Activated naive CD4-positive, alpha-beta T cell treated with anti-CD3 and anti-CD28 coated beads, Interleukin-2, amount 50 U/mL, for 16 hours (primary cell): ENCODE data around the gene FBH1.
"Not testable (repeated sequence)": the region's sequence is repeated elsewhere in the genome, so short reads cannot be mapped to it uniquely, and the experiment has no call there.

Source experiments
- DNase-seq: peaks from one replicate; pipeline ENCODE4 v3.0.0-alpha.2; 2020

Gene FBH1

GRCh38 chr10:5889624-5890451 is at the start of gene FBH1, which contains the start of gene ANKRD16:
FBH1 (plus strand) TSS chr10:5890243; CDS start chr10:5890346, 103 bp downstream.
ANKRD16 (minus strand) TSS chr10:5889893; CDS start chr10:5889354, 539 bp downstream.
- peak; percentile 98 for DNase-seq

- no peak for DNase-seq
These were observed 49.4 kb upstream of the FBH1 start for GRCh38 chr10:5840314-5841307.

- DNase-seq: no peak
These were observed 48.1 kb upstream of the FBH1 start for GRCh38 chr10:5841965-5842364.

DNA sequence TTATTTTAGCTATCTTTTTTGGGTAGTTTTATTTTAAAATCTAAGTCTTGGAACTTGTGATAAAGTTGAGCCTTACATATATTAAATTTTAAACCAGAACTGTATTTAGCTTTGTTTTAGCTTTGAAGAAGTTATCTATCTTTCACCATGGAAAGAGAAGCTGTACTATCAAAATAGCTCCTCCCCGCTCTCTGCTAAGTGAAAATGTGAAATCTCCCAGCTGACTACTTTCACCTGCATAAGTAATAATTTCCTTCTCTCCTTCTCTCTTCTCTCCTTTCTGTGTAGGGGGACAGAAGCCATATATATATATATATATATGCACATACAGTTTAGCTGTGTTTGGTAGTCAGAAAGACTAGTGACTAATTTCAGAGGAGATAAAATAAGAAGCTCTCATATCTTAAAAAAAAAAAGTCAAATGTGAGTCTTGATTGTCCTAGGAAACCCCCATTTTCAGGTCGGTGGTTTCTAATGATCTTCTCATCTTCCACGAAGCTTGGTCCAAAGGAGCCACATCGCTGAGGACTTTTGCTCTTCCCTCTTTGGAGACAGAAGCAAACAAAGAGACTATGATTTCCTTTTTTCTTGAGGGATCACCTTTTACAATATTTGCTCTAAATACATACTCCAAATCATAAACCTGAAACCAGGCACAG is 46.2 kb upstream of the FBH1 start:
- DNase-seq: no peak

- no peak for DNase-seq
These were observed 45.5 kb upstream of the FBH1 start for GRCh38 chr10:5844345-5845055.

- DNase-seq: not testable (repeated sequence)
These were observed 43.4 kb upstream of the FBH1 start for GRCh38 chr10:5846667-5847066.

- DNase-seq: no peak
These were observed 35.9 kb upstream of the FBH1 start for GRCh38 chr10:5854131-5854475.

DNA sequence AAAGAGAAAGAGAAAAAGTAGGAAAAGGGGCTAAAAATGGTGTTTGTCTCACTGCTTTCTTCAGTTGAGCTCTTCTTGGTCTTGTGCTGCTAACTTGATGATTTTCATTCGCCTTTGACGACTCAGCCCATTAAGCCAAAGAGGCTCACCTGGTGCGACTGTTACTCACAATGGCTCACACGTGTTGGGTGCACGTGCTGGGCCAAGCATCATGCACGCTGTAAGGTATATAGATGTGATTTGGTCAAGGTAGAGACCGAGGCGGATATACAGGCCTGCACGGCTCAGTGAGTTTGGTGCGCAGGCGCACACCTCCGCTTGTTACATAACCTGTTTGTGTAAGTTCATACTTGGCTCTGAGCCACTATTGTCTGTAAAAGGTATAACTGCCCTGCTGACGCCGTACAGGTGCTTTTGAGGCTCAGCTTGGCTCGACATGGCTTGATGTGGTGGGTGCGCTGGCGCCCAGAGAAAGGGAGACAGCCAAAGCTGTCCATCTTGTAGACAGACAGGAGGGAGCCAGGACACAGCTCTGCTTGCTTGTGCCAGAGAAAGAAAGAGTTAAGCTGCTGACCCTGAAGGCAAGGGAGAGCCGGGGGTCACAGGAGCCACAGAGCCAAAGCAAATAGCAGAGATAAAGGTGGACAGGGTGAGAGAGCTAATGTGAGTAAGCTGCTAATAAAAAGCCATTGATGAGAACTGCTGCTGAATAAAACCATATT is 33.9 kb upstream of the FBH1 start:
- no peak for DNase-seq

- DNase-seq: no peak
These were observed 33.4 kb upstream of the FBH1 start for GRCh38 chr10:5856701-5857004.

DNA sequence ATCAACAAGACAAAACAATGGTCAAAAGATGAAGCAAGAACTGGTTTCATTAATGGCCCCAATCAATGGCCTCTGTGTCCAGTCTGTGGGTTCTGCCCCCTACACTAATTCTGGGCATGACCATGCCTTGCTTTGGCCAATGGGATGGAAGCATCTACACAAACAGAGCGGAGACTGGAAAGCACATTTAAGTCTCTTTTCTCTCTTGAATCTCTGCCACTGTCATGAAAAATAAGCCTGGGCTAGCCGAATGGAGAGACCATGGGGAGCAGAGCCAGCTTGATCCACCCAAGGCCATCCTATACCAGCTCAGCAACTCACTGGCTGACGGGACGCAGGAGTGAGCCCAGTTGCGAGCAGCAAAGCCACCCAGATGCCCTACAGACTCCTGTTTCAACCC is 31.2 kb upstream of the FBH1 start:
- no peak for DNase-seq

DNA sequence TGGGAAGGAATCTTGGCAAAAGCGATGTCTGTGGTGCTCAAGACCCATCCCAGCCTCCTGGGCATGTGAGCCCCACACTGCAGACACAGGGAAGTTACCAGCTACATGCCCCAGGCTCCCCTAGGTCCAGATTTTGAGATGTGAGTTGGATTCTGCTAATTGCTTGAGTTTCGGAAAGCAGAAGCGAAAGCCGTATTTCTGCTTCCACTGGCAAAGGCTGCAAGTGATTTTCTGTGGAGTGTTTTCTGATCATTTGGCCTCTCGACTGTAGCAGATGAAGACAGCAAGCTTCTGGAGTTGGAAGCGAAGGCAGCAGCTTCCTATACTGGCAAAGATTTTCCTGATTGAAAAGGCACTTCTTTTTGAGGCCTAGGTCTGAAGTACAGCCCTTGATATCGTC is 30.0 kb upstream of the FBH1 start:
- DNase-seq: no peak

DNA sequence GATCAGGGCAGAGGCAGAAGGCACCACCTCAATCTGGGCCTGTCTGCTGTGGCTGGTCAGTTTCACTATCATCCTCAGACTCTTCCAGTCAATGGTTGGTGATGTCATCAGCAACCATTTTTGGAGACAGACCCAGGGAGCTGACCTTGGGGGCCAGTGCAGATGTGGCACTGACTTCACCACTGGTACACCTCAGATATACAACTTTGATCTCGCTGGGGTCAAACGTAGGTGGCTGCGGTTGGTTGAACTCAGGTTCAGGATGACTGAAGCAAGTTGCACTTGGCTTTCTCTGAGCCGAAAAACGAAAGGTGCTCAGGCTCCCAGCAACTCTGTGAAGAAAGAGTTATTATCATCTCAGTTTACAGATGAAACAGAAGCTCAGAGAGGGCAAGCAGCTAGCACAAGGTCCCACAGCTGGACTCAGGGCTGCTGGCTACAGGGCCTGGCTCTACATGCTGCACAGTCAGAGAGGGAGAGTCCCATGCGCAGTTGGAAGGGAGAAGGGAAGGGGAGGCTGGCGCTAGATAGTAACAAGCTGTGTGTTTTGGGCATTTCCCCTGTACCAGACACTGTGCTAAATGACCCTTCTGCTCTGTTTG is 27.6 kb upstream of the FBH1 start:
- DNase-seq: no peak

DNA sequence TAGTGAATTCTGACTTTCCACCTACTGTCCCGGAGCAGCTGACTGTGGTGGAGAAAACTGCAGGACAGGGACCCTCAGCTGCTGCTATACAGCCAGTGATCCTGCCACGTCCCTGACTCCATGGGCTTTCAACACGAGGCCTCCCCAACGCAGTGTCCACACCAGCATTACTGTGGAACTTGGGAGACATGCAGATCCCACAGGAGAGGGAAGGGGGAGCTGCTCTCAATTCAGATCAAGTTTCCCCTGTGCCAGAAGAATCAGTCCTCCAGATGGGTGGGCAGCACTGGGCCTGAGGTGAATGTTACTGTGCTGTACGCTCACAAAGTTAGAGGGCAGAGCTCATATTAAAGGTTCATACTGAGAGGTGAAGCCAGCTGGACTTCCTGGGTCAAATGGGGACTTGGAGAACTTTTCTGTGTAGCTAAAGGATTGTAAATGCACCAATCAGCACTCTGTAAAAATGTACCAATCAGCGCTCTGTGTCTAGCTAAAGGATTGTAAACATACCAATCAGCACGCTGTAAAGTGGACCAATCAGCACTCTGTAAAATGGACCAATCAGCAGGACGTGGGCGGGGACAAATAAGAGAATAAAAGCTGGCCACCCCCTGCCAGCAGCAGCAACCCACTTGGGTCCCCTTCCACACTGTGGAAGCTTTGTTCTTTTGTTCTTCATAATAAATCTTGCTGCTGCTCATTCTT is 26.9 kb upstream of the FBH1 start:
- not testable (repeated sequence) for DNase-seq

- not testable (repeated sequence) for DNase-seq
These were observed 23.5 kb upstream of the FBH1 start for GRCh38 chr10:5866451-5867081.

GRCh38 chr10:5867091-5867615 is 22.9 kb upstream of the FBH1 start:
- DNase-seq: not testable (repeated sequence)

- DNase-seq: not testable (repeated sequence)
These were observed 21.7 kb upstream of the FBH1 start for GRCh38 chr10:5868383-5868782.

GRCh38 chr10:5869156-5869555 is 20.9 kb upstream of the FBH1 start:
- DNase-seq: no peak

- no peak for DNase-seq
These were observed 18.4 kb upstream of the FBH1 start for GRCh38 chr10:5871596-5871995.

GRCh38 chr10:5873515-5873995 is 16.5 kb upstream of the FBH1 start:
- peak; percentile 62 for DNase-seq
